Hepatocyte (in vitro differentiated cells): ENCODE results near the gene ZDHHC11B.
"Not testable (repeated sequence)": the region's sequence is repeated elsewhere in the genome, so short reads cannot be mapped to it uniquely, and the experiment has no call there.

Experiments
- CTCF ChIP-seq: fragments of 200-600 bp; sonication (generic); IDR thresholded peaks from 2 replicates; pipeline ENCODE4 v1.5.1; 2016; ENCODE audit warnings: antibody characterized with exemption, mild to moderate bottlenecking; ENCODE audit not compliant: poor library complexity
- EZH2 ChIP-seq: fragments of 200-600 bp; sonication (generic); IDR thresholded peaks from 2 replicates; pipeline ENCODE4 v1.6.1; 2016; ENCODE audit warnings: antibody characterized with exemption, mild to moderate bottlenecking, borderline replicate concordance
- EZH2phosphoT487 ChIP-seq: fragments of 200-600 bp; sonication (generic); IDR thresholded peaks from one replicate; pipeline ENCODE4 v1.6.1; 2018; ENCODE audit warnings: antibody characterized with exemption, mild to moderate bottlenecking, low read depth, moderate library complexity; ENCODE audit not compliant: unreplicated experiment, severe bottlenecking

- TF ChIP-seq CTCF, EZH2phosphoT487, EZH2: not testable (repeated sequence)
Measured at GRCh38 chr5:748011-748980, 36.2 kb downstream of the ZDHHC11B start.
